AG04450 (cell line): Measurements from ENCODE around the gene KCNK2. TPM values are rescaled to one million over a fixed set of nuclear protein-coding genes. Genes with fewer than 3 reads are reported as not detected.

ENCODE experiments used
- CTCF ChIA-PET: fragments of 300-600, 350-600 bp; formaldehyde crosslinking; extraction: SDS; loops from one replicate; lab custom pipeline; 2022; ENCODE audit warnings: antibody characterized with exemption, inconsistent platforms; lab: Charles Lee
- POLR2A ChIA-PET: fragments of 350-600 bp; formaldehyde crosslinking; extraction: SDS; loops from one replicate; lab custom pipeline; 2021; ENCODE audit warnings: antibody characterized with exemption, inconsistent platforms; lab: Yijun Ruan, JAX
- DNase-seq: peaks from one replicate; pipeline ENCODE4 v3.0.0-alpha.2; 2011; ENCODE audit warnings: low read depth, low spot score
- H3K27ac ChIP-seq: one replicate; pipeline ENCODE4 v1.5.1; 2012; ENCODE audit warnings: low read depth, low read length, control low read depth
- H3K27me3 ChIP-seq: one replicate; pipeline ENCODE4 v1.6.0; 2012; ENCODE audit warnings: low read length; ENCODE audit not compliant: control insufficient read depth, insufficient read depth
- H3K4me3 ChIP-seq: 2 replicates; pipeline ENCODE4 v1.5.1; 2011; ENCODE audit warnings: mild to moderate bottlenecking, low read depth, low read length, control low read depth
- H3K9me3 ChIP-seq: 2 replicates; pipeline ENCODE4 v1.5.1; 2012; ENCODE audit warnings: low read length; ENCODE audit not compliant: control insufficient read depth, insufficient read depth
- polyA plus RNA-seq: library from polyadenylated mRNA; depleted of rRNA; stranded (reverse); fragments of >200 nt; gene quantifications from 2 replicates; pipeline ENCODE4 v1.2.3, GENCODE V29; 2011
- TF ChIP-seq, protein P1 (sequence below): IDR thresholded peaks from 2 replicates; pipeline ENCODE4 v1.5.1; 2011; ENCODE audit warnings: low read depth, low read length, control low read depth, inconsistent platforms

The KCNK2 gene
- polyA plus RNA-seq, 1 experiment: 22.8 TPM

DNA sequence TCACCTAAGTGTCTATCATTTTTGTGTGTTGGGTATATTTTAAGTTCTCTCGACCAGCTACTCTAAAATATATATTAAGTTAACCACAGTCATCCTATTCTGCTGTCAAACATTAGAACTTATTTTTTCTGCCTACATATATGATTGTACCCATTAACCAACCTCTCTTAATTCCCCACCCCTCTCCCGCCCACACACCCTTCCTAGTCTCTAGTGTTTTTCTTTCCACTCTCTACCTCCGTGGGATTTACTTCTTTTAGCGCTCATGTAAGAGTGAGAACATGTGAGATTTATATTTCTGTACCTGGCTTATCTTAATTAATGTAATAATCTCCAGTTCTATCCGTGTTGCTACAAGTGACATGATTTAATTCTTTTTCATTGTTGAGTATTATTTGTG lies 26.6 kb downstream of the KCNK2 start:
- CTCF ChIA-PET: no interaction called here
- H3K27ac ChIP-seq: no peak overlapping the region
- no peaks in the 10 kb centered on the region for H3K27me3 ChIP-seq
- TF ChIP-seq, protein P1, sequence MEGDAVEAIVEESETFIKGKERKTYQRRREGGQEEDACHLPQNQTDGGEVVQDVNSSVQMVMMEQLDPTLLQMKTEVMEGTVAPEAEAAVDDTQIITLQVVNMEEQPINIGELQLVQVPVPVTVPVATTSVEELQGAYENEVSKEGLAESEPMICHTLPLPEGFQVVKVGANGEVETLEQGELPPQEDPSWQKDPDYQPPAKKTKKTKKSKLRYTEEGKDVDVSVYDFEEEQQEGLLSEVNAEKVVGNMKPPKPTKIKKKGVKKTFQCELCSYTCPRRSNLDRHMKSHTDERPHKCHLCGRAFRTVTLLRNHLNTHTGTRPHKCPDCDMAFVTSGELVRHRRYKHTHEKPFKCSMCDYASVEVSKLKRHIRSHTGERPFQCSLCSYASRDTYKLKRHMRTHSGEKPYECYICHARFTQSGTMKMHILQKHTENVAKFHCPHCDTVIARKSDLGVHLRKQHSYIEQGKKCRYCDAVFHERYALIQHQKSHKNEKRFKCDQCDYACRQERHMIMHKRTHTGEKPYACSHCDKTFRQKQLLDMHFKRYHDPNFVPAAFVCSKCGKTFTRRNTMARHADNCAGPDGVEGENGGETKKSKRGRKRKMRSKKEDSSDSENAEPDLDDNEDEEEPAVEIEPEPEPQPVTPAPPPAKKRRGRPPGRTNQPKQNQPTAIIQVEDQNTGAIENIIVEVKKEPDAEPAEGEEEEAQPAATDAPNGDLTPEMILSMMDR: no peak
- POLR2A ChIA-PET: no interaction called here
- DNase-seq: no peak
- no peaks in the 10 kb centered on the region for H3K9me3 ChIP-seq
- no peak overlapping the region for H3K4me3 ChIP-seq

DNA sequence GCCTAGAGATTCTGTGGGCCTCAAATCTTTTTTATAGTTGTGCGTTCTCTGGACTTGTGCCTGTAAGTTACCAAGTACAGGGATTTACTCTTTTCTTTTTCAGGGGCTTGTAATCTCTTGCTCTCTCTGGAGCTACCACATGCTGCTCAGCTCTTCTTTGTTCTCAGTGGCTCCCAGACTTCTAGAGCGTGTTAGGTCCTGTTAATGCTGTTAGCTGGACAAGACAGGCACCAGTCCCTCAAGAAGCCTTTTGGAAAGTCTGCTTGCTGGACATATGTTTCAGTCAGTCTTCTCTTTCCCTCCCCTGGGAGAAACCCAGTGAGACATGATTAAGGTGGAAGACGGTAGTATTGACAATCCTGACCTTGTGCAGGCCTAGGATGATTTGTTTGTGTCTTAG lies 29.4 kb downstream of the KCNK2 start:
- CTCF ChIA-PET: interaction anchor here (1.3 kb wide), 1 partner anchor 451 kb away, joined by 4 read pairs; no protein-coding TSS in a partner anchor
- no peaks in the 10 kb centered on the region for H3K9me3 ChIP-seq
- no peak for DNase-seq
- no peak overlapping the region for H3K27ac ChIP-seq
- no peaks in the 10 kb centered on the region for H3K27me3 ChIP-seq
- POLR2A ChIA-PET: no interaction called here
- no peak overlapping the region for H3K4me3 ChIP-seq
- TF ChIP-seq, protein P1: no peak

DNA sequence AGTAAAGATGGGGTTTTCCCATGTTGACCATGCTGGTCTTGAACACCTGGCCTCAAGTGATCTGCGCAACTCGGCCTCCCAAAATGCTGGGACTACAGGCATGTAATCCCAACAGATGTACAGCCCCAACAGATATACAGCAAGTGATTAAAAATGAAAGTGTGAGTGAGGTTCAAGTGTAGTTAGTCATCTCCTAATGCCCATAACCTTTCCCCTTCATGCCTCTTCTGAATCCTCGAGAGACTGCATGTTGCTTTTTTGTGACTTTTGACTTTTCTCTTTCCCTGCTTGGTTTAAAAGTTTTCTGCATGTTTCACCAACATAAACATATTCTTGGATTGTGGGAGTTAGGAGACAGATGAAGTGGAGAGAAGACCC lies 31.2 kb downstream of the KCNK2 start:
- TF ChIP-seq, protein P1: no peak
- no peaks in the 10 kb centered on the region for H3K9me3 ChIP-seq
- no peak overlapping the region for H3K4me3 ChIP-seq
- no peak for DNase-seq
- H3K27me3 ChIP-seq: no peaks in the 10 kb centered on the region
- ChIA-PET CTCF (interaction anchor here (1.1 kb wide), 1 partner anchor 476 kb away, joined by 3 read pairs; no protein-coding TSS in a partner anchor), POLR2A (no interaction called here)
- H3K27ac ChIP-seq: no peak overlapping the region

DNA sequence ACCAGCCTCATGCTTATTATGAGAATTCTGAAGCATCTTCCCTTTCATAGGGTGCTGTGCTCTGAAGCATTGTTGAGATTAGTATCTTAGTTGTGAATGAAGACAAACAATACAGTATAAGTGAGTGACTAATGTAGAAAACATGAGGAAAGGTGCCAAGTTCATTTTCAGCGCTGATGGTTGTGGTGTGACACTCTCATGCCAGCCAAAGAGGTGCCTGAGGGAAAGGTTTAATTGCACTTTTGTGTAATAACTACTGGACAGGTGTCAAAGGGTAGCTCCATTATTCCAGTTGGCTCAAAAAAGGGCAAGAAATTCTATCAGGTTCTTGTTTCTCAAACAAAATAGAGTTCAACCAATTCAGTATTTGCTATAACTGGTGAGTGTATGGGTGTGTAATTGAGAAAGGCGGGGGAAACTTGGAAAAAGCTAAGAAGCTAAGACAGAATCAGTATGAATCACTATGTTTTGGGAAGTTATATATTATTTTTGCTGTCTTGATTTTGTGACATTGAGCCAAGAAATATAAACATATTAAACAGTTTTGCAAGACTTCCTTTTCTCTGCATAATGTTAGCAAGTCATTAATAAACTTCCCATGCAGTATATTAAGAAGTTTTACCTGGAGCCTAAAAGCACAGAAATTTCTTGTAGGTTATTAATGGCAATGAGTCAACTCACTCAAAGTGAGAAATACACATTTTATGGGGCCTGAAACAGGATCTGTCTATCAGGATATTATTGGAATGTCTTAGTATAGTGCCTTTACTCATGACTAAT lies 31.8 kb downstream of the KCNK2 start:
- POLR2A ChIA-PET: interaction anchor here (0.6 kb wide), 1 partner anchor 674 kb away, joined by 3 read pairs; no protein-coding TSS in a partner anchor
- H3K27ac ChIP-seq: no peak overlapping the region
- peak; percentile 34 for DNase-seq
- H3K9me3 ChIP-seq: no peaks in the 10 kb centered on the region
- CTCF ChIA-PET: interaction anchor here (0.6 to 1.1 kb wide), 2 partner anchors 476 to 853 kb away, joined by 3 to 5 read pairs; no protein-coding TSS in a partner anchor
- no peaks in the 10 kb centered on the region for H3K27me3 ChIP-seq
- TF ChIP-seq, protein P1: no peak
- no peak overlapping the region for H3K4me3 ChIP-seq

DNA sequence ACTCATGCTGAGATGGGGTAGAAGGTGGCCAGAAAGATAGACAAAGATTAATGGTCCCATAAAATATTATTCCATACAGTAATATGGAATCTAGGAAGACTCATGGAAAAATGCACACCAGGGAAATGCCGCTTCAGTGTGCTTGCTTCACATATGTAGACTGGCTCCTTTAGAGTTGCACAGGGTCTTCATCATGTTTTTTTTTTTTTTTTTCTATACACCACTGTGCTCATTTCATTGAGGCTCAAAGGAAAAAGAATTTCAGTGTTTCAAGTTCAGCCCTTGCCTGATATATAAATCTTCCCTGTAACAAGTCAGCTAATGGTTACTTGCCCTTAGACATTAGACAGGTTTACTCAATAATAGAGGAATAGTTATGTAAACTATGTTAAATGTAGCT lies 33.2 kb downstream of the KCNK2 start:
- POLR2A ChIA-PET: no interaction called here
- DNase-seq: no peak
- Histone ChIP-seq H3K27me3 (no peaks in the 10 kb centered on the region), H3K27ac (no peak overlapping the region), H3K9me3 (no peaks in the 10 kb centered on the region), H3K4me3 (no peak overlapping the region)
- CTCF ChIA-PET: no interaction called here
- TF ChIP-seq, protein P1: no peak
